Panc1 (cell line): Measurements from ENCODE around the gene EFCC1.

ENCODE experiments used
- POLR2AphosphoS5 ChIP-seq: IDR thresholded peaks from 2 replicates; pipeline ENCODE4 v1.6.1; 2012; ENCODE audit warnings: mild to moderate bottlenecking, low read depth, low read length, moderate library complexity
- TCF7L2 ChIP-seq: IDR thresholded peaks from 2 replicates; pipeline ENCODE4 v1.6.1; 2011; ENCODE audit warnings: mild to moderate bottlenecking, low read depth, low read length, inconsistent platforms
- TF ChIP-seq, protein P1 (sequence below): fragments of 450-650 bp; IDR thresholded peaks from 2 replicates; pipeline ENCODE4 v1.5.1; 2017; ENCODE audit warnings: mild to moderate bottlenecking

DNA sequence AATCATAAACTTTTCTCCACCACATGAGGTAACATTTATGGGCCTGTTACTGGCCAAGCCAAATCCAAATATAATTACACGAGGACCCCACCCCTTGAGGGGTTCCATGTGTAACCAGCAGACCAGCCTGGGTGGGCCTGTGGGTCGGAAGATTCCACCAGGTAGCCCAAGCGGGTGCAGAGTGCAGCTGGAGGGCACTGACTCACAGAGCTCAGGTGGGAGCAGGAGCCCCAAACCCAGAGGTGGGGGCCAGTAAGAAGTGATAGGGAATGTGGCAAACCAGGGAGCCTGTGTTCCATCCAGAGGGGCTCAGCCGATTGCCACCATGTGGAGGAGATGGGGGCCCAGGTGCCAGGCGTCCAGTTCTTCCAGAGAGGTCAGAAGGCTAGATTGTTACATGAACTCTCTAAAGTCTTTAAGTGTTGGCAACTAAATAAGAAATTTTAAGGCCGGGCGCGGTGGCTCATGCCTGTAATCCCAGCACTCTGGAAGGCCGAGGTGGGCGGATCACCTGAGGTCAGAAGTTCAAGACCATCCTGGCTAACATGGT, 62.1 kb downstream of the EFCC1 start:
- TF ChIP-seq, protein P1, sequence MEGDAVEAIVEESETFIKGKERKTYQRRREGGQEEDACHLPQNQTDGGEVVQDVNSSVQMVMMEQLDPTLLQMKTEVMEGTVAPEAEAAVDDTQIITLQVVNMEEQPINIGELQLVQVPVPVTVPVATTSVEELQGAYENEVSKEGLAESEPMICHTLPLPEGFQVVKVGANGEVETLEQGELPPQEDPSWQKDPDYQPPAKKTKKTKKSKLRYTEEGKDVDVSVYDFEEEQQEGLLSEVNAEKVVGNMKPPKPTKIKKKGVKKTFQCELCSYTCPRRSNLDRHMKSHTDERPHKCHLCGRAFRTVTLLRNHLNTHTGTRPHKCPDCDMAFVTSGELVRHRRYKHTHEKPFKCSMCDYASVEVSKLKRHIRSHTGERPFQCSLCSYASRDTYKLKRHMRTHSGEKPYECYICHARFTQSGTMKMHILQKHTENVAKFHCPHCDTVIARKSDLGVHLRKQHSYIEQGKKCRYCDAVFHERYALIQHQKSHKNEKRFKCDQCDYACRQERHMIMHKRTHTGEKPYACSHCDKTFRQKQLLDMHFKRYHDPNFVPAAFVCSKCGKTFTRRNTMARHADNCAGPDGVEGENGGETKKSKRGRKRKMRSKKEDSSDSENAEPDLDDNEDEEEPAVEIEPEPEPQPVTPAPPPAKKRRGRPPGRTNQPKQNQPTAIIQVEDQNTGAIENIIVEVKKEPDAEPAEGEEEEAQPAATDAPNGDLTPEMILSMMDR, result no peak
- no peak for TF ChIP-seq POLR2AphosphoS5
- TF ChIP-seq TCF7L2, result no peak
